HG03469 (cell line): ENCODE results near the gene SLC2A11.
A peak's percentile ranks its signal among the peaks of the same experiment; 100 is the strongest.

Experiments
- ATAC-seq: cut with Tn5 transposase; IDR thresholded peaks from one replicate; pipeline ENCODE4 v1.9.1; 2021; ENCODE audit warnings: mild to moderate bottlenecking, moderate library complexity, moderate number of reproducible peaks; ENCODE audit not compliant: unreplicated experiment

SLC2A11 gene, protein sequence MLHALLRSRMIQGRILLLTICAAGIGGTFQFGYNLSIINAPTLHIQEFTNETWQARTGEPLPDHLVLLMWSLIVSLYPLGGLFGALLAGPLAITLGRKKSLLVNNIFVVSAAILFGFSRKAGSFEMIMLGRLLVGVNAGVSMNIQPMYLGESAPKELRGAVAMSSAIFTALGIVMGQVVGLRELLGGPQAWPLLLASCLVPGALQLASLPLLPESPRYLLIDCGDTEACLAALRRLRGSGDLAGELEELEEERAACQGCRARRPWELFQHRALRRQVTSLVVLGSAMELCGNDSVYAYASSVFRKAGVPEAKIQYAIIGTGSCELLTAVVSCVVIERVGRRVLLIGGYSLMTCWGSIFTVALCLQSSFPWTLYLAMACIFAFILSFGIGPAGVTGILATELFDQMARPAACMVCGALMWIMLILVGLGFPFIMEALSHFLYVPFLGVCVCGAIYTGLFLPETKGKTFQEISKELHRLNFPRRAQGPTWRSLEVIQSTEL

GRCh38 chr22:23857606-23858483 lies at the start of gene SLC2A11:
Gene SLC2A11, plus strand, starts transcription at chr22:23857875. Its CDS starts 125 bp downstream, at chr22:23858000.
- peak; percentile 72 for ATAC-seq

- ATAC-seq = no peak
These were observed 45.3 kb upstream of the SLC2A11 start for GRCh38 chr22:23812378-23812777.

DNA sequence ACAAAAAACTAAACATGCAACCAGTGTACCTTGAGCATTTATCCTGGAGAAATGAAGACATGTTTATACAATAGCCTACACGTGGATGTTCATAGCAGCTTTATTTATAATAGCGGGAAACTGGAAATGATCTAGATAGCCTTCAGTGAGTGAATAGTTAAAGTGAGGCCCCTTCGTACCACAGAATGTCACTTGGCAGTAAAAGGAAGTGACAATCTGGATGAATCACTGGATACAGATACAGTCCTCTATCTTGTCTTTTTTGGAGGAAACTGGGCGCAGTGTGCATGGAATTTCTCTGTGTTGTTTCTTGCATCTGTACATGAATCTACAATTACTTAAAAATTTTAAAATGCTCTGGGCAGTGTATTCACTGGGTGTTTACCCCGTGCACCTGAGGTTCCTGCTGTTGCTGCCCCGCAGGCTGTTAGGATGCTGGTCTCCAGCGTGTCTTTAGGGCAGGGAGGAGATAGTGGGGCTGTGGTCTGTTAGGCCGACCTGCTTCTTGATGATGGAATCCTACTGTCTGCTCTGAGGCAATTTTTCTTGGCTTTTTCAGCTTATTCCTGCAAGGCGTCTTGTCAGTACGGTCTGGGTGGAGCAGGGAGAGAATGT lies 42.0 kb upstream of the SLC2A11 start:
- no peak for ATAC-seq

DNA sequence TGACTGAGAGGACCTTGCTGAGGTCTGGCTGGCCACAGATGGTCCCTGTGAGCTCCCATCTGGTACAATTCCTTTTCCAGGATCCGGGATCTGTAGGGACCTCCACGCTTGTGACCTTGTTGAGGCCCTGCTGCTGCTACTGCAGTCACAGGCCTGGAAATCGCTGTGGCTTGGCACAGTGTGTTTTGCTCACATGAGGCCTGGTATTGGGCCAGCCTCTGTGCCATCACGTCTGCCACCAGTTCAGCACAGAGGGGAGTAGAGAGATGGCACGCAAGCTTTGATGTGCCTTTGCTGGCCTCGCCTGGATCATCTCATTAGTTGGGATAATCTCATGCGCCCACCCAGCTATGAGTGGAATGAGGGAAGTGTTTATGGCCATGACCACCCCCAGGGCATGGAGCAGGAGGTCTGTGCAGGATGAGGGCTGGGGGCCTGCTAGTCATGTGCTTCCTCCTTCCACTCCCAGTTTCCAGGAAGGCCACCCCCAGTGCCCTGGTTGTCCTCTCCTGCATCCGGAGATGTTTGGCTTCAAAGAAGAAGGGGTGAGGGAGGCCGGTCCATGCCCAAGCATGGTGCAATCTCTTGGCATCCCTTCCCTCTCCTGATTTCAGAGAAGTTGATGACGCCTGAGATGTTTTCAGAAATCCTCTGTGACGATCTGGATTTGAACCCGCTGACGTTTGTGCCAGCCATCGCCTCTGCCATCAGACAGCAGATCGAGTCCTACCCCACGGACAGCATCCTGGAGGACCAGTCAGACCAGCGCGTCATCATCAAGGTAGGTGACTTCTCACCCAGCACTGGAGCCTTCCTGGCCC lies 41.3 kb upstream of the SLC2A11 start:
- no peak for ATAC-seq

- ATAC-seq = no peak
These were observed 40.5 kb upstream of the SLC2A11 start for GRCh38 chr22:23817146-23817545.

- no peak for ATAC-seq
These were observed 39.1 kb upstream of the SLC2A11 start for GRCh38 chr22:23818541-23818940.

DNA sequence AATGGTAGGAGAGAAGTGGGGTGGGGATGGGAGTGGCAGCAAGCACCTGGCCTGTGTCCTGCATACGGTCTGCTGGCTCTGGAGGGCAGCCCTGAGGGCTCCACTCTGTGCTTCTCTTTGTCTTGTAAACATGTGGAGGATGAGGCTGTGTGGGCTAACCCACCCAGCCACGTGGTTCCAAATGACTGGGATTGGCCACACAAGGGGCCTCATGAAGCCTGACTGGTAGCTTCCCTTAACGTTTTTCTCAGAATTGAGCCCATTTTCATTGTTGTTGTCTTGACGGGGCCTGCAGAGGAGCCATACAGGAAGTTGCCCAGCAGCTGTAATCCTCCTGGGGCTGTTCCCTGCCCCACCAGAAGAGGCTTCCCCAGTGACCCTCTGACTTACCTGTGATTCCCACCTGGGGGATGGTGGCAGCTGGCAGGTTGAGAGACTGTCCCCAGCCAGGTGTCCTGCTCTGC lies 36.9 kb upstream of the SLC2A11 start:
- ATAC-seq = no peak

GRCh38 chr22:23822101-23822671 lies 35.5 kb upstream of the SLC2A11 start:
- ATAC-seq = no peak

DNA sequence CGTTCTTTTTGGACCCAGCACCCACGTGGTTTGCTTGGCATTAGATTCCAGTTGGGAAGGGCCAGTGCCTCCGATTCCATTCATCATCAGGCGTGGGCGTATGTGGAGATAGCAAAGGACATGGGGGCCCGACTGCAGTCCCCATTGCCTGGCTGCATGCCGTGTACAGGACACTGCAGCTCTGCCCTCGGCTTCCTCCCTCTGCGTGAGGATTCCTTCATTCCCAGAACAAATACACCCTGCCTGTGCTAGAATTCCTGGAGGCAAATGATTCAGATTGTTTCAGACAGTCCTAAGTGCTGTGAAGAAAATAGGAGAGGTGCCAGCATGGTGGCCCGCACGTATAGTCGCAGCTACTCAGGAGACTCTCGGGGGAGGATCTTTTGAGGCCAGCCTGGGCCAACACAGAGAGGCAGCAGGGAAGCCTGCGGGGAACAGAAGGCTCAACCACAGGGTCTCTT lies 34.3 kb upstream of the SLC2A11 start:
- ATAC-seq = no peak

- ATAC-seq = no peak
These were observed 33.0 kb upstream of the SLC2A11 start for GRCh38 chr22:23824476-23825245.

DNA sequence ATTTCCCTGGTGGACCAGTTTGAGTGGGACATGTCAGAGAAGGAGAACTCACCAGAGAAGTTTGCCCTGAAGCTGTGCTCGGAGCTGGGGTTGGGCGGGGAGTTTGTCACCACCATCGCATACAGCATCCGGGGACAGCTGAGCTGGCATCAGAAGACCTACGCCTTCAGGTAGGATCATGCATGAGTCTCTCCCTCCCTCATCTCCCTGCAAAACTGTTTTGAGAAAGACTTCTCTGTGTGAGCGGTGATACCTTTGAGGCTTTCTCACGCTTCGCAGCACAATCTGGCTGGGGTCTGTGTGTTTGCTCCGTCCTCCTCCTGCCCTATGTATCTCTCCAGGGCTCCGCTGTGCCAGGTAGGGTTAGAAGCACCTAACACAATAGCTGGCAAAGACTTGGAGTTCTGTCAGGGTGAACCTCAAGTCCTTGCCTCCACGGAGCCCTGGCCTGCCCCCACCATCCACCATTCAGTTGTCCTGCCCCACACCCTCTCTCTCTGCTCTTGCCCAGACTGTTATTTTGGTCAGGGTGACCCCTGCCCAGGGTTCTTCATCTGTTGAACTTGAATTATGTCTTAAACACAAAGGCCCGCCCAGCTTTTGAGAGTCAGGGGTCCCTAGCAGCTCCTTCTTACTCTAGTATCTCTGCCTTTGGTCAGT lies 32.3 kb upstream of the SLC2A11 start:
- ATAC-seq = no peak

GRCh38 chr22:23826510-23827350 lies 30.9 kb upstream of the SLC2A11 start:
- ATAC-seq = no peak

- no peak for ATAC-seq
These were observed 30.2 kb upstream of the SLC2A11 start for GRCh38 chr22:23827351-23827995.

- ATAC-seq = no peak
These were observed 28.6 kb upstream of the SLC2A11 start for GRCh38 chr22:23828800-23829680.

- ATAC-seq = no peak
These were observed 27.8 kb upstream of the SLC2A11 start for GRCh38 chr22:23829845-23830372.

GRCh38 chr22:23831261-23831660 lies 26.4 kb upstream of the SLC2A11 start:
- ATAC-seq = no peak
